Stimulated activated CD4-positive, alpha-beta T cell treated with anti-CD3 and anti-CD28 coated beads, TNF-alpha, amount 100 ng/mL, for 1 hour (primary cell): ENCODE measurements around the gene RNF151.
"Not testable (repeated sequence)": the region's sequence is repeated elsewhere in the genome, so short reads cannot be mapped to it uniquely, and the experiment has no call there.

Source experiments
- DNase-seq, 3 donors: peaks; one replicate each; pipeline ENCODE4 v3.0.0-alpha.2; 2020; ENCODE audit warnings: low read depth in 3 of 3, low spot score in 1 of 3

Gene RNF151

DNA sequence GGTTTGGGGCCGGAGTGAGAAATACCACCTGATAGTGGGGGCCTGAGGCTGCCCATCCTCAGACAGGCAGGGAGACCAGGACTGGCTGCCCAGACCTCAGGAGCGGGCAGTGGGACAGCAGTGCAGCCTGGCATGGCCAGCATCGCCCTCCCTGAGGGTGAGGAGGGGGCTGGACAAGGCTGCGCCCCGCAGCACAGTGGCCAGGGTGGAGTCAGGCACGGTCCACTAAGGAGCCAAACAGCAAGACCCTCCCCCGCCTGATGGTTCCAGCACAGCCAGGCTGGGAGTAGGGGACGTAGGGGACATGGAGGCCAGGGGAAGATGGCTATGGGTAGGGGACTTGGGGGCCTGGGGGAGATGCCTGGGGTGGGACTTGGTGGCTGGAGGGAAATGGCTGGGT lies 39.7 kb downstream of the RNF151 start:
- no peak for DNase-seq

- no peak for DNase-seq
Measured at GRCh38 chr16:2007081-2007836, 40.6 kb downstream of the RNF151 start.

- DNase-seq, result no peak
Measured at GRCh38 chr16:2008009-2008526, 41.4 kb downstream of the RNF151 start.

- no peak for DNase-seq
Measured at GRCh38 chr16:2008631-2009163, 42.0 kb downstream of the RNF151 start.

GRCh38 chr16:2009164-2009711 lies 42.6 kb downstream of the RNF151 start:
- no peak for DNase-seq

DNA sequence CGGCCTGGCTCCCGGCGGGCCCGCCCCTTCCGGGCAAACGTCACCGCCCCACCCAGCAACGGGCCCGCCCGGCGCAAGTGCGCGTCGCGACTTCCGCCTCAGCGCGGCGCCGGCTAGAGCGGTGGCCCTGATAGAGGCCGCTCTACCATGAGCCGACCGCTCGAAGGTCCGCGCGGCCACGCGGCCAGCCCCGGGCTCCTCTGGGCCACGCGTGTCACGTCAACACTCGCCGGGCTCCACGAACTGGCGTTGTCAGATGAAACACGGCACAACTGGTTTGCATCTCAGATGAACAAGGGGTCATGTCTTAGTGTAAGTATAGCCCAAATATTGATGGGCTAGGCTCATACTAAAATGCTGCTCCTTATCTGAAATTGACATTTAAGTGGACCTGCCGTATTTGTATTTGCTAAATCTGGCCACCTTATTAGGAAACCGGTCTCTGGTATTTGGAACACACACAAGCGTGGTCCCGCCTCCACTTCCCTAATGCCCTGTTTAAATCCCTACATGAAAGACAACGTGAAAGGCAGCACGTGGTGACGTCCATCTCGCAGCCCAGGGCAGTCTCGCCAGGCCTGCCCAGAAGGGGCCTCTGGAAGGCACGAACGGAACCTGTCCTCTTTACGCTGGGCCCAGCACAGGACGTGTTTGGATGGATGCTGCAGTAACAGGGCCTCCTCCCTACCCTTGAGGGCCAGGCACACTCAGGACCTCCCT lies 43.3 kb downstream of the RNF151 start, which contains the start of gene ZNF598:
ZNF598 (minus strand) TSS at position 31 of the 720 bp plus-strand sequence.
- peak; percentile 22 to 74 (median 52) for DNase-seq

- DNase-seq, result not testable (repeated sequence)
Measured at GRCh38 chr16:2011726-2012125, 45.1 kb downstream of the RNF151 start.

DNA sequence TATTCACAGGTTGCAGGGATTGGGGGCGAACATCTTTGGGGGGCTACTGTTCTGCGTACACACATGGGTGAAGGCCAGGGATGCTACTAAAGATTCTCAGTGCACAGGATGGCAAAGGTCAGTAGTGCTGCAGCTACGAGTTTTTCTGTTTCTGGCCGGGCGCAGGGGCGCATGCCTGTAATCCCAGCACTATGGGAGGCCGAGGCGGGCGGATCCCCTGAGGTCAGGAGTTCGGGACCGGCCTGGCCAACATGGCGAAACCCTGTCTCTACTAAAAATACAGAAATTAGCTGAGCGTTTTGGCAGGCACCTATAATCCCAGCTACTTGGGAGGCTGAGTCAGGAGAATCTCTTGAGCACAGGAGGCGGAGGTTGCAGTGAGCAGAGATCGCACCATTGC lies 46.9 kb downstream of the RNF151 start:
- no peak for DNase-seq

DNA sequence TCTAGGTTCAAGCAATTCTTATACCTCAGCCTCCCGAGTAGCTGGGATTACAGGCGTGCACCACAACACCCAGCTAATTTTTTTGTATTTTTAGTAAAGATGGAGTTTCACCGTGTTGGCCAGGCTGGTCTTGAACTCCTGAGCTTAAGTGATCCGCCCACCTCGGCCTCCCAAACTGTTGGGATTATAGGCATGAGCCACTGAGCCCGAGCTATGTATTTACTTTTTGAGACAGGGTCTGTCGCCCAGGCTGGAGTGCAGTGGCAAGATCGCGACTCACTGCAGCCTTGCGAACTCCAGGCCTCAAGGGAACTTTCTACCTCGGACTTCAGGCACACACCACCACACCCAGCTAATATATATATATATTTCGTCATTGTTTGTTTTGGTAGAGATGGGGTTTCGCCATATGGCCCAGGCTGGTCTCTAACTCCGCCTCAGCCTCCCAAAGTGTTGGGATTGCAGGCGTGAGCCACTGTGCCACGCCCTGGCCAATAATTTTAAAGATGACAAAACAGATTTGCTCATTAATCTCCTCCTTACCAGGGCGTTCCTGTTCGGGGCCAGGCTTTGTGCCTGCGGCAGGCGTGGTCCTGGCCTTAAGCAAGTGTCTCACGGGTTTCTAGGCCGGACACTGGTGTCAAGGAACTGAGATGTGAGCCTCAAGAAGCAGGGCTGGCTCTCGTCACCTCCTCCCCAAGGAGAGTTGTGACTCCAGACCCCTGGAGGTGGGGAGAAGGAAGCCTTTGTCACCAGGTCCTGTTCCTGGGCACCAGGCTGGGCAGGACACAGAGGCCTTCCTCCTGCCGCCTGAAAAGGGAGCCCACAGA lies 48.7 kb downstream of the RNF151 start:
- DNase-seq, result no peak

DNA sequence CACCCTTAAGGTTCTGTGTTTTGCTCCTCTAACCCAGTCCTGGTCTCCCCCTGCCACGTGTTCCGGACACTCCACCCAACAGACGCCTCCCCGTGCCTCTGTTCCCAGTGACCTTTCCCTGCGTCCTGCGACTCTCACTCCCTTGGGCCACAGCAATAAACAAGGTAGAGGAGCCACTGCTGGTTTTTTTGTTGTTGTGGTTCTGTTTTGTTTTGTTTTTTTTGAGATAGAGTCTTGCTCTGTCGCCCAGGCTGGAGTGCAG lies 49.2 kb downstream of the RNF151 start:
- DNase-seq, result no peak

GRCh38 chr16:2016407-2016922 lies 49.8 kb downstream of the RNF151 start:
- no peak for DNase-seq
